Panc1 (cell line): ENCODE results near the gene PCDH1.
A peak's percentile ranks its signal among the peaks of the same experiment; 100 is the strongest.

Source experiments
- TF ChIP-seq, protein P1 (sequence below): fragments of 450-650 bp; IDR thresholded peaks from 2 replicates; pipeline ENCODE4 v1.5.1; 2017; ENCODE audit warnings: mild to moderate bottlenecking
- TF ChIP-seq, protein P2 (sequence below), 2 experiments: IDR thresholded peaks; 2 replicates each; pipeline ENCODE4 v1.6.1; 2011 to 2012; ENCODE audit warnings: low read depth in 2 of 2, control low read depth in 1 of 2, low read length in 1 of 2, mild to moderate bottlenecking in 1 of 2, moderate library complexity in 1 of 2; ENCODE audit not compliant: insufficient read depth in 1 of 2

DNA sequence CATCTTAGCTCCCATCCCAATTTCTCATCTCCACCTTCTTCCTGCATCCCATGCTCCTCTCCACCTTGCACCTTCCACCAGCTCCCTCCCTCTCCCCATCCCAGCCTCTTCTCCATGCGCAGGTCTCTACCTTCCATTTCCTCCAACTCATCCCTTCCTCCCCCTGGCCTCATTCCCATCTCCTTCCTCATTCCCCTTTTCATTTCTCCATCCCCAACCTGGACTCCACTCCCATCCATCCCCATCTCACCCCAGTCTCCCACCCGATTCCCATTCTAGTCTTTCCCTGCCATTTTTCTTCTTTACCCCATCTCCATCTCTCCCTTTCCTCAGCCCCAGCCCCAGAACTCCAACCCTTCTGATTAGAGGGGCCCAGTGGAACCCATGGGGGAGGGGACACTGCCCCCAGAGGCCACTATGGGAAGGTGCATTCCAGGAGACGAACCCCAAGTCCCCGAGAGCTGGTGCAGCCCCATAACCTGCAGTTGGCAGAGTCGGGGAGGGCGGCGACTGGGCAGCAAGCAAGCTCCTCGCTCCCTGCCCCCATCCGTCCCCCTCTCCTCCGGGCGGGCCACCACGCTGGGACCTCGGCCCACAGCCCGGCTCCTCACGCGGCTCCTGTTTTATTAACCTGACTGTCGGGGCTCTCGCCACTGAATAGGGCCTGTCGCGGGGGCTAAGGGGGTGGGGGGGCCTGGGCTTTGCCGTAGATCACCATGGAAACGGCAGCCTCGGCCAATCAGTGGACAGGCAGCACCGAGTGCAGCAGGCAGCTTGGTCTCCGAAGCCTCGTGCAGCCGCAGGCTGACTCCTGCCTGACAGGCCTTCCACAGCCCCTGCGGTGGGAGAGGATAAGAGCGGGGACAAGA lies 66.7 kb downstream of the PCDH1 start:
- TF ChIP-seq, protein P1, sequence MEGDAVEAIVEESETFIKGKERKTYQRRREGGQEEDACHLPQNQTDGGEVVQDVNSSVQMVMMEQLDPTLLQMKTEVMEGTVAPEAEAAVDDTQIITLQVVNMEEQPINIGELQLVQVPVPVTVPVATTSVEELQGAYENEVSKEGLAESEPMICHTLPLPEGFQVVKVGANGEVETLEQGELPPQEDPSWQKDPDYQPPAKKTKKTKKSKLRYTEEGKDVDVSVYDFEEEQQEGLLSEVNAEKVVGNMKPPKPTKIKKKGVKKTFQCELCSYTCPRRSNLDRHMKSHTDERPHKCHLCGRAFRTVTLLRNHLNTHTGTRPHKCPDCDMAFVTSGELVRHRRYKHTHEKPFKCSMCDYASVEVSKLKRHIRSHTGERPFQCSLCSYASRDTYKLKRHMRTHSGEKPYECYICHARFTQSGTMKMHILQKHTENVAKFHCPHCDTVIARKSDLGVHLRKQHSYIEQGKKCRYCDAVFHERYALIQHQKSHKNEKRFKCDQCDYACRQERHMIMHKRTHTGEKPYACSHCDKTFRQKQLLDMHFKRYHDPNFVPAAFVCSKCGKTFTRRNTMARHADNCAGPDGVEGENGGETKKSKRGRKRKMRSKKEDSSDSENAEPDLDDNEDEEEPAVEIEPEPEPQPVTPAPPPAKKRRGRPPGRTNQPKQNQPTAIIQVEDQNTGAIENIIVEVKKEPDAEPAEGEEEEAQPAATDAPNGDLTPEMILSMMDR: peak; percentile 76
- TF ChIP-seq, protein P2, sequence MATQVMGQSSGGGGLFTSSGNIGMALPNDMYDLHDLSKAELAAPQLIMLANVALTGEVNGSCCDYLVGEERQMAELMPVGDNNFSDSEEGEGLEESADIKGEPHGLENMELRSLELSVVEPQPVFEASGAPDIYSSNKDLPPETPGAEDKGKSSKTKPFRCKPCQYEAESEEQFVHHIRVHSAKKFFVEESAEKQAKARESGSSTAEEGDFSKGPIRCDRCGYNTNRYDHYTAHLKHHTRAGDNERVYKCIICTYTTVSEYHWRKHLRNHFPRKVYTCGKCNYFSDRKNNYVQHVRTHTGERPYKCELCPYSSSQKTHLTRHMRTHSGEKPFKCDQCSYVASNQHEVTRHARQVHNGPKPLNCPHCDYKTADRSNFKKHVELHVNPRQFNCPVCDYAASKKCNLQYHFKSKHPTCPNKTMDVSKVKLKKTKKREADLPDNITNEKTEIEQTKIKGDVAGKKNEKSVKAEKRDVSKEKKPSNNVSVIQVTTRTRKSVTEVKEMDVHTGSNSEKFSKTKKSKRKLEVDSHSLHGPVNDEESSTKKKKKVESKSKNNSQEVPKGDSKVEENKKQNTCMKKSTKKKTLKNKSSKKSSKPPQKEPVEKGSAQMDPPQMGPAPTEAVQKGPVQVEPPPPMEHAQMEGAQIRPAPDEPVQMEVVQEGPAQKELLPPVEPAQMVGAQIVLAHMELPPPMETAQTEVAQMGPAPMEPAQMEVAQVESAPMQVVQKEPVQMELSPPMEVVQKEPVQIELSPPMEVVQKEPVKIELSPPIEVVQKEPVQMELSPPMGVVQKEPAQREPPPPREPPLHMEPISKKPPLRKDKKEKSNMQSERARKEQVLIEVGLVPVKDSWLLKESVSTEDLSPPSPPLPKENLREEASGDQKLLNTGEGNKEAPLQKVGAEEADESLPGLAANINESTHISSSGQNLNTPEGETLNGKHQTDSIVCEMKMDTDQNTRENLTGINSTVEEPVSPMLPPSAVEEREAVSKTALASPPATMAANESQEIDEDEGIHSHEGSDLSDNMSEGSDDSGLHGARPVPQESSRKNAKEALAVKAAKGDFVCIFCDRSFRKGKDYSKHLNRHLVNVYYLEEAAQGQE (IDR thresholded peaks at IDR 0.05; ENCODE audit: insufficient read depth in 1 of 2, low read depth in 2 of 2, low read length in 1 of 2): no peak
